GM23338 (cell line): Measurements from ENCODE around the gene ARHGEF16. TPM values are rescaled to one million over a fixed set of nuclear protein-coding genes. Genes with fewer than 3 reads are reported as not detected.

Experiments used
- ATAC-seq: fragments of 200-7000 bp; cut with Tn5 transposase; 3 replicates; pipeline ENCODE4 v1.9.1; 2020
- DNase-seq: peaks from one replicate; pipeline ENCODE4 v3.0.0-alpha.2; 2015; ENCODE audit warnings: low spot score
- H2AFZ ChIP-seq: fragments of 200-600 bp; sonication (generic); 2 replicates; pipeline ENCODE4 v1.8.0; 2016; ENCODE audit warnings: antibody characterized with exemption, mild to moderate bottlenecking, moderate library complexity
- H3F3A ChIP-seq: fragments of 200-600 bp; sonication (generic); replicated peaks from 2 replicates; pipeline ENCODE4 v1.8.0; 2017; ENCODE audit warnings: antibody characterized with exemption, mixed run types, low read depth
- H3K27ac ChIP-seq: fragments of 200-600 bp; sonication (generic); 2 replicates; pipeline ENCODE4 v1.6.1; 2016; ENCODE audit warnings: low read depth
- H3K27me3 ChIP-seq: fragments of 200-600 bp; sonication (generic); 2 replicates; pipeline ENCODE4 v1.8.0; 2016; ENCODE audit warnings: mild to moderate bottlenecking, mixed run types, moderate library complexity; ENCODE audit not compliant: insufficient read depth
- H3K36me3 ChIP-seq: fragments of 200-600 bp; sonication (generic); 2 replicates; pipeline ENCODE4 v1.8.0; 2016; ENCODE audit warnings: mild to moderate bottlenecking; ENCODE audit not compliant: insufficient read depth
- H3K4me1 ChIP-seq: fragments of 200-600 bp; sonication (generic); 2 replicates; pipeline ENCODE4 v1.8.0; 2016; ENCODE audit warnings: mild to moderate bottlenecking, moderate library complexity; ENCODE audit not compliant: insufficient read depth
- H3K4me2 ChIP-seq: fragments of 200-600 bp; sonication (generic); 2 replicates; pipeline ENCODE4 v1.7.1; 2017; ENCODE audit warnings: mixed run types
- H3K4me3 ChIP-seq: fragments of 200-600 bp; sonication (generic); 2 replicates; pipeline ENCODE4 v1.6.1; 2016; ENCODE audit warnings: mixed run types
- H3K79me2 ChIP-seq: fragments of 200-600 bp; sonication (generic); replicated peaks from 2 replicates; pipeline ENCODE4 v1.8.0; 2017; ENCODE audit warnings: mild to moderate bottlenecking; ENCODE audit not compliant: insufficient read depth
- H3K9me2 ChIP-seq: fragments of 200-600 bp; sonication (generic); 2 replicates; pipeline ENCODE4 v1.8.0; 2017; ENCODE audit not compliant: insufficient read depth
- H4K20me1 ChIP-seq: fragments of 200-600 bp; sonication (generic); replicated peaks from 2 replicates; pipeline ENCODE4 v1.8.0; 2017; ENCODE audit warnings: mild to moderate bottlenecking; ENCODE audit not compliant: insufficient read depth
- H3K27ac Mint-ChIP-seq: 2 replicates; pipeline ENCODE4 v1.8.0; 2020; ENCODE audit warnings: inconsistent platforms, mild to moderate bottlenecking, moderate library complexity, mixed read lengths
- H3K27me3 Mint-ChIP-seq: 3 replicates; pipeline ENCODE4 v1.8.0; 2022; ENCODE audit warnings: low read depth, mild to moderate bottlenecking, moderate library complexity, mixed read lengths, inconsistent platforms; ENCODE audit not compliant: insufficient read depth, poor library complexity
- H3K36me3 Mint-ChIP-seq: 3 replicates; pipeline ENCODE4 v1.8.0; 2021; ENCODE audit warnings: low read depth, mild to moderate bottlenecking, inconsistent platforms, moderate library complexity, mixed read lengths
- H3K4me1 Mint-ChIP-seq: 3 replicates; pipeline ENCODE4 v1.8.0; 2020; ENCODE audit warnings: mild to moderate bottlenecking, inconsistent platforms, mixed read lengths
- H3K4me3 Mint-ChIP-seq: 3 replicates; pipeline ENCODE4 v1.8.0; 2021; ENCODE audit warnings: moderate library complexity, mild to moderate bottlenecking, inconsistent platforms, mixed read lengths
- H3K9me3 Mint-ChIP-seq: 3 replicates; pipeline ENCODE4 v1.8.0; 2020; ENCODE audit warnings: moderate library complexity, mild to moderate bottlenecking, inconsistent platforms, mixed read lengths
- CREB1 ChIP-seq: fragments of 250-450 bp; sonication (Bioruptor Pico); IDR thresholded peaks from 2 replicates; pipeline ENCODE4 v1.5.0; 2020; ENCODE audit warnings: low read depth, mild to moderate bottlenecking, moderate library complexity
- CTCF ChIP-seq, 2 experiments: fragments of 200-600 bp in 1 of 2; sonication (generic) in 1 of 2; conservative IDR thresholded peaks; 2 replicates each; pipeline versions ENCODE4 v1.5.1 to v1.6.1; 2016 to 2017; ENCODE audit warnings: antibody characterized with exemption in 2 of 2, low read depth in 2 of 2, mild to moderate bottlenecking in 2 of 2, moderate library complexity in 1 of 2
- EZH2phosphoT487 ChIP-seq: fragments of 200-600 bp; sonication (generic); IDR thresholded peaks from one replicate; pipeline ENCODE4 v1.8.1; 2018; ENCODE audit warnings: antibody characterized with exemption; ENCODE audit not compliant: unreplicated experiment
- NANOG ChIP-seq: IDR thresholded peaks from 2 replicates; pipeline ENCODE4 v1.6.1; 2016; ENCODE audit warnings: antibody characterized with exemption, borderline replicate concordance
- POLR2AphosphoS5 ChIP-seq: IDR thresholded peaks from 2 replicates; pipeline ENCODE4 v1.6.1; 2016; ENCODE audit warnings: antibody characterized with exemption, low read depth
- ZNF114 ChIP-seq: fragments of 250-450 bp; sonication (Bioruptor Pico); IDR thresholded peaks from 2 replicates; pipeline ENCODE4 v1.5.0; 2020; ENCODE audit warnings: mild to moderate bottlenecking, moderate library complexity
- ZNF462 ChIP-seq: fragments of 250-450 bp; sonication (Bioruptor Pico); IDR thresholded peaks from 2 replicates; pipeline ENCODE4 v1.5.0; 2020; ENCODE audit warnings: mild to moderate bottlenecking, moderate library complexity
- polyA plus RNA-seq: library from polyadenylated mRNA; unstranded; fragments of >200 nt; fragmentation: Nextera tagmentation; extraction: Ambion mirVana; gene quantifications from 2 replicates; pipeline ENCODE4 v1.2.1, GENCODE V29; 2016
- total RNA-seq: library from RNA; depleted of rRNA; stranded (reverse); fragments of >200 nt; shearing (Covaris generic); gene quantifications from 2 replicates; pipeline ENCODE4 v1.2.3, GENCODE V29; 2014

ARHGEF16 gene
- total and polyA plus RNA-seq, 2 experiments from 2014 or later = 12.2 to 29.3 TPM

GRCh38 chr1:3453203-3453761, 1.2 kb upstream of the ARHGEF16 start:
- peaks cover 17% of the 10 kb centered on the region for H3F3A ChIP-seq
- no peaks in the 10 kb centered on the region for H3K27me3 ChIP-seq
- DNase-seq = peak; percentile 85
- peaks cover 16% of the 10 kb centered on the region for H3K4me1 Mint-ChIP-seq
- 0 out of 3 replicates have a peak, but pooled peaks cover 2% of the 10 kb centered on the region for H3K36me3 Mint-ChIP-seq
- peaks cover 16% of the 10 kb centered on the region for H3K27me3 Mint-ChIP-seq
- peaks cover 3% of the 10 kb centered on the region; the same call in 1 of the 3 replicates for H3K9me3 Mint-ChIP-seq
- no peak overlapping the region; the same call in 1 of the 2 replicates for H2AFZ ChIP-seq
- no peaks in the 10 kb centered on the region for H3K36me3 ChIP-seq
- TF ChIP-seq EZH2phosphoT487 = no peak
- TF ChIP-seq CREB1 (CRISPR knock-in tag) = 0 out of 2 replicates have a peak, but pooled peaks have one; percentile 18
- no peak for TF ChIP-seq ZNF462
- no peak for TF ChIP-seq POLR2AphosphoS5
- TF ChIP-seq NANOG = no peak
- no peak for TF ChIP-seq ZNF114 (CRISPR knock-in tag)
- peak; percentile 80 to 95 for TF ChIP-seq CTCF (conservative IDR thresholded peaks at IDR 0.05; ENCODE audit: low read depth in 2 of 2)
- peak overlapping the region; percentile 85; the same call in 1 of the 2 replicates for H3K4me3 ChIP-seq
- ATAC-seq = peak; percentile 60
- H3K4me2 ChIP-seq = peak overlapping the region; percentile 80
- no peaks in the 10 kb centered on the region for H4K20me1 ChIP-seq
- H3K9me2 ChIP-seq = no peaks in the 10 kb centered on the region
- no peak overlapping the region for H3K27ac Mint-ChIP-seq
- 0 out of 3 replicates have a peak overlapping the region, but pooled peaks have one; percentile 30 for H3K4me3 Mint-ChIP-seq
- no peak overlapping the region for H3K27ac ChIP-seq
- H3K79me2 ChIP-seq = peaks cover 19% of the 10 kb centered on the region; the same call in 1 of the 2 replicates
- H3K4me1 ChIP-seq = peaks cover 18% of the 10 kb centered on the region; the same call in 1 of the 2 replicates
